Measurements from ENCODE around the gene SPDL1.

The SPDL1 gene

DNA sequence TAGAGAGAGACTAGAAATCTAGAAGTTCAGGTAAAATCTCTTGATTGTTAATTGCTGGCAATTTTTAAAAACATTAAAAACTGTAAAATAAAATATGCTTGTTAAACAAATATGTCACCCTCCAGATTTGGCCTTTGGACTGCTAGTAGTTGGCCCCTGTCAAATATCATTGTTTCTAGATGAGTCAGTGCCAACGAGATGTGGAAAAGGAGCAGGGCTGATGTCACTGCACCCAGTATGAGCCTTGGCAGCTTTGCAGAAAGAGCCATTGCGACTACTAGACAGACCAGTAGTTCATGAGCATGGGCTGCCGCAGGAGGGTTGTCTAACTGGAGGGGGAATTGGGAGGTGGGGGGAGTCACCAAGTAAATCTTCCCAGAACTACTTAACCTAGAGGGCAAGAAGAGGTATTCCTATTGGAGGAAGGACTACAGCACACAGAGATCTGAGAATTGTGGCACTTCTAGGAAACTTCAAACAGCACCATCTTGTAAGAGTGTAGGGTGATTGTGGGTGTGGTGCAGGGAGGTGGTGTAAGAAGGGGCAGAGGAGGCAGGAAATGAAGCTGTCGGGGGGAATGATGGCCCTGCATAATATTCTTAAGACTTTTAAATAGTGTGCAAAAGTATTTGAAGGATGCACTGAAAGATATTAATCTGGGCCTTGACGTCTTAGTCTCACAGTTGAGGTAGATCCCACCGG, 46.4 kb downstream of the SPDL1 start:
- DNase-seq (ENCODE audit: low read depth) = peak; percentile 90

DNA sequence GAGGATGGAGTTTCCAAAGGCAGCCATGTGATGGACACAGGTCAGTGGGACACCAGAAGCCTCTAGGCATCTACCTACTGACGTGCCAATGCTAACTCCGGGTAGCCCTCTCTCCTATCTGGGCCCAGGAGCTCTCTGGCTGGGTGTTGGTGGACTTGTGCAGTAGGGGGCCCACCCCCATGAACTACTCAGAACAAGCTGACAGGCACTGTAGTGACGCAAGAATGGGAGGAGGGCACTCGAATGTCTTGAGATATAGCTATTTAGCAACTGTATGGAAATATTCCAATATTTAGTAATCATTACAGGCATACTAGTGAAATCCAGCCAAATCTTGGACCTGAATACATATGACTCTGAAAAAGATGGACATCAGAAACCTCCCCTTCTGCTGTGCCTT, 47.8 kb downstream of the SPDL1 start:
- no peak for DNase-seq (ENCODE audit: low read depth)

GRCh38 chr5:169632946-169633345, 49.4 kb downstream of the SPDL1 start:
- no peak for DNase-seq (ENCODE audit: low read depth)

- no peak for DNase-seq (ENCODE audit: low read depth)
Observed at GRCh38 chr5:169634606-169635005, 51.0 kb downstream of the SPDL1 start.

GRCh38 chr5:169635936-169636335, 52.4 kb downstream of the SPDL1 start:
- DNase-seq (ENCODE audit: low read depth) = no peak

GRCh38 chr5:169636477-169637084, 53.0 kb downstream of the SPDL1 start:
- no peak for DNase-seq (ENCODE audit: low read depth)

DNA sequence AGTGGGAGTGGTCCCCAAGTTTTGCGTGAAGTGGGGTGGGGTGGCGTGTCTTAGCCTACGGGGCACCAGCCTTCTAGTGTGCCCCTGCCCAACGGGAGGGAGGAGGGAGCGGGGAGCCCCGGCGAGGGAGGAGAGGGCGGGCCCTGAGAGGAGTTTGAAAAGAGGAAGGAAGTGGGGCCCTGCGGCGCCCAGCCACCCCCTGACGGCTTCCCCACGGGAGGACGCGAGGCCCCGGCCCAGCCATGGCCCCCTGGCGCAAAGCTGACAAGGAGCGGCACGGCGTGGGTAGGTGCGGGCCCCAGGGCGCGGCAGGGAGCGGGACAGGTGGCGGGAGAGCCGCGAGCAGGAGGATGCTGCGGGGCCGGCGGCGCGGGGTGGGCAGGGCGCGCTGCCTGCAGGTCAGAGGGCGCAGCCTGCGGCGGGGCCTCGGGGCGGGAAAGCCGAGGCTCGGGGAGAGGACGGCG, 53.5 kb downstream of the SPDL1 start, which contains the start of gene DOCK2:
Gene DOCK2, plus strand, starts transcription at position 191 of the 464 bp plus-strand sequence. Its CDS starts 52 bp downstream, at position 243.
- peak; percentile 24 for DNase-seq (ENCODE audit: low read depth)

DNA sequence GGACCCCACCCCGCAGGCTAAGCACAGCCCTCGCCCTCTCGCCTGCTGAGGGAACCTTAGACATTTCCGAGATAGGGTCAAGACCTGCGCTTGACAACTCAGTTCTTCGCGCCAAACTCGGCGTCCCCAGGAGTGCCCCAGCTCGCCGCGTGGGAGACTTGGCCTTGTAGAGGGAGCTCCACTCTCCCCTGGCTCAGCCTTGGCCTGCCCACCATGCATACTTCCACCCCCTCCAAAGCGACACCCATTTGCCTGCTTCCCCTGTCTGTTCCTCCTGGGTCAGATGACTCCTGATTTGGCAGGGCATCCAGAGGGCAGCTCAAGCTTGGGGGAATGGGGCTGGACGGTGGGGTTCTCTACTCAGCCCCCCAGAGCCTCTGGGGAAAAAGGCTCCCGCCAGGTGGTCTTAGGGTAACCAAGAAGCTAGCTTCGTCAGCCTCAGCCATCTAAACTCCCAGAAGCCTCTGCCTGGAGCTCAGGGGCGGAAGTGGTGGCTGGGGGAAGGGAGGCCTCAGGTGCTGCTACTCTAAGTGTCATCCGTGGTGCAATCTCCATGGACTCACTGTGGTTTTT, 54.1 kb downstream of the SPDL1 start:
- no peak for DNase-seq (ENCODE audit: low read depth)

GRCh38 chr5:169641253-169641652, 57.7 kb downstream of the SPDL1 start:
- no peak for DNase-seq (ENCODE audit: low read depth)

GRCh38 chr5:169646856-169647255, 63.3 kb downstream of the SPDL1 start:
- DNase-seq (ENCODE audit: low read depth) = no peak

- DNase-seq (ENCODE audit: low read depth) = no peak
Observed at GRCh38 chr5:169647566-169647965, 64.0 kb downstream of the SPDL1 start.

GRCh38 chr5:169648725-169649310, 65.2 kb downstream of the SPDL1 start:
- peak; percentile 67 for DNase-seq (ENCODE audit: low read depth)

DNA sequence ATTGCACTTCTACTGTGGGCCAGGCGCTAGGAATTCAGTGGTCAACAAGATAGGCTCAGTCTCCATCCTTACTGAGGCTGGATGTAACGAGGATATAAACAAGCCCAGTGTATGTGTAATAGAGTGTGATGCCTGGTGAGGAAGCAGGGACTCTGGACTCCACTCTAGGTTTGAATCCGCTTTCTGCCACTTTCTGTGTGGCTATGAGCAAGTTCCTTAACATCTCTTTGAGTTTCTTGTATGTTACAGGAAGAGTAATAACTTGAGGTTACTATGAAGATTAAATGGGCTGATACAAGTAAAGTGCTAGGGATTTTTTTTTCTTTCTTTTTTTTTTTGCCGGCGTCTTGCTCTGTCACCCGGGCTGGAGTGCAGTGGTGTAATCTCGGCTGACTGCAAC, 65.9 kb downstream of the SPDL1 start:
- DNase-seq (ENCODE audit: low read depth) = no peak

DNA sequence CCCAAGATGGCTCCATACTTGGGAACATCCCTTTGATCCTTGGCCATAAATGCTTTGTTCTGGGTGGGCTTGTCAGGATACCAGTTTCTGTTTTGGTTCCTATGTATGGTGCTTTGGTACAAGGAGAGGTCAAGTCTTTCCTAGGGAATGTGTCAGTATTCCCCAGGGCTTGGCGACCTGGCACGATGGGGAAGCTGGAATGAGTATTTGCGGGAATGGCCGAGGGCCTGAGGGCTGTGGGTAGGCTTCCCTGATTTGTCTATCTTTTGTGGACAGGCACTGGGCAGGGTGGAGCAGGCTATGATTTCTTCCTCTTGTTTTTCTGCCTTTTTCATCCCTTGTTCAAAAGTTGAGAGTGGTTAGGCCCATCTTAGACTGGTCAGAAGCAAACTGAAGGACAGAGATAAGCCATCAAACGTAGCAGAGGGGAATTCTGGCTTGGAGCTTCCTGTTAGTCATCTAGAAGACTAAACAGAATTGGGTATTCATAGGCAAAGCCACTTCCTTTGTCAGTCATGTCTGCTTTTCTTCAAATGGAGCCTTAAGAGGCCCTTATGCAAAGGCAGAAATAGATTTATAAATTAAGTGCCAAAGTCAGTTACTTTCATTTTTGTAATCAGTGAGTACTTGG, 67.2 kb downstream of the SPDL1 start:
- peak; percentile 91 for DNase-seq (ENCODE audit: low read depth)

DNA sequence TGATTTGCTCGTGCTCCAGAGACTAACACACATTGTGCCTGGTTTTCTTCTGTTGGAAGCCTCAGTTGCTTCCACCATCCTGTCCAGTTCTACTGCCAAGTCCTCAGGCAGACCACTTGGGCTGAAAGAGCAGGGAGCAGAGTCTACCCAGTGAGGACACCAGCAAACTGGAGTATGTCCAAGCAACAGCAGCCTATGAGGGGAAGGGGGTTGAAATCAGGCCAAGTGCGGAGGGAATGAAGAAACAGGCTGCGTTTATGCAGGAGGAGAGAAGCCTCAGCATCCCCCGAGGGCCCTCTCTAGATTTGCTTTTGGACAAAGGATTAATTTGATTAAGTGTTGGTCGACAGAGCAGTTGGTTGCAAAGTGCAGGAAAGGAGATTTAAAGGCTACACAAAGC, 68.0 kb downstream of the SPDL1 start:
- no peak for DNase-seq (ENCODE audit: low read depth)

DNA sequence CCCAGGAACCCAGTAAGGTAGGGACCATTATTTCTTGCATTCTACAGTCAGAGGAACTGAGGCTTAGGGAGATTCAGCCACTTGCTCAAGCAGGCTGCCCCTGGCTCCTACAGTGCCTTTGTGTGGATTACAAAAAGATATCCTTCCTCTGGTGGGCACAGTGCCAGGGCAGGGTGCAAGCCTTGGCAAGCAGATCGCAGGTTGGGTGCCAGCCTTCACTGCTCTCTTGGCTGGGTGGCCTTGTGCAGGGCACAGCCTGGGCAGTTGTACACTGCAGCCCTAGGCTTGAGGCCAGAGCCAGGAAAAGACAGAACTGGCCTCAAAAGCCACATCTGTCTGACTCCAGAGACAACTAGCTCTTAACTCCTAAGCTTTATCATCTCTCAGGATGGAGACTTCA, 68.5 kb downstream of the SPDL1 start:
- DNase-seq (ENCODE audit: low read depth) = no peak

DNA sequence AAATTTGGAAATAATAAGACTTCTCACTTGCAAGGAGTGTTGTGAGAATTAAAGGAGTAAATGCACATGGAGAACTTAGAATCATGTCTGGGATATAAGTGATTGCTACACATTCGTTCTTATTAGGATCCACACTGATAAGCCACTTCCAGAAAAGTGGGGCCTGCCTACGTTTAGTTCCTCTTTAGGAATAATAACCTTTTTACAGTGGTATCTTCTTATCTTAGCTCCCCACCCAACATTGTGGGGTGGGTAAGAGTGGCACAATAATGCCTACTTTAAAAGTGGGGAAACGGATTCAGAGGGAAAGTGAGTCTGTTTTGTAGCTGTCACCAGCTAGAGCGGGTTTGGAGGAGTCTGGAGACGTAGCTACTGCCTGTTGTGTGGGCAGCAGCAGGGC, 69.5 kb downstream of the SPDL1 start:
- DNase-seq (ENCODE audit: low read depth) = no peak
